GM12892 (cell line): Measurements from ENCODE around the gene NEGR1.

ENCODE experiments used
- POLR2A ChIP-seq: IDR thresholded peaks from 2 replicates; pipeline ENCODE4 v1.6.1; 2011; ENCODE audit warnings: low read depth, low read length, control low read depth
- POLR2AphosphoS5 ChIP-seq: IDR thresholded peaks from 2 replicates; pipeline ENCODE4 v1.6.1; 2011; ENCODE audit warnings: low read depth, low read length, control low read depth
- TAF1 ChIP-seq: IDR thresholded peaks from 2 replicates; pipeline ENCODE4 v1.6.1; 2011; ENCODE audit warnings: low read depth, mild to moderate bottlenecking, control low read depth, low read length, borderline replicate concordance

GRCh38 chr1:72129869-72130268 is 152.5 kb downstream of the NEGR1 start:
- TF ChIP-seq POLR2A (no peak), POLR2AphosphoS5 (no peak), TAF1 (no peak)
